ENCODE results near the gene SH3TC2. TPM values are rescaled to one million over a fixed set of nuclear protein-coding genes. Genes with fewer than 3 reads are reported as not detected.

SH3TC2 gene
- total and polyA plus RNA-seq, 2 donors (not counting 1 experiment from before 2014, with no cell fraction given), result not detected

DNA sequence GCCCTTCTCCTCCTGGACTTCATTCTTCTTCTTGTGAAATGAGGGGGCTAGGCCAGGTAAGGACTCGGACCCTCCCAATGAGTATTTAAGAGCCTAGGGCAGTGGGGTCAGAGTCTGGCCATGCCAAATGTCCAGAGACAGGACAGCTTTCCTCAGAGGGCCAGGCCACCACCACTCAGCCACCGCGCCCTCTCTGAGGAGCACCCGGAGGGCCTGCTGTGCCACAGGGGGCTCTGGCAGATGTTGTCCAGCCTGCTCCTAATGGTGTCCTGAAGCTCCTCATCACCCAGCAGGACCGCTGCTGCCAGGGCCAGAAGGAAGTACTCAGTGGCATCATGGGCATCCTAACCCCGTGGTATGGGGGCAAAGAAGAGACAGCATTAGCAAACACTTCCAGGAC, 58.3 kb downstream of the SH3TC2 start:
- no peaks in the 10 kb centered on the region for H3K4me1 Mint-ChIP-seq
- intact Hi-C loops (cut with micrococcal nuclease), result no loop called here
- no peak for ATAC-seq (ENCODE audit: low read depth)

More for the DNA sequence above, 58.3 kb downstream of the SH3TC2 start:
- H3K27ac Mint-ChIP-seq, result no peak overlapping the region
- ChIA-PET CTCF (interaction anchor here (1.6 to 10.0 kb wide), 3 partner anchors 17 to 273 kb away, joined by 3 to 172 read pairs (median 6); no protein-coding TSS in a partner anchor), POLR2A (no interaction called here)
- no peak overlapping the region for H3K4me3 ChIP-seq (ENCODE audit: control extremely low read depth in 1 of 5, extremely low read depth in 1 of 5, insufficient read depth in 1 of 5, low read depth in 2 of 5, low read length in 4 of 5)
- 87% methylated on average over 5 of the region's 6 CpGs for WGBS (ENCODE audit: insufficient coverage)
- H3K9me3 ChIP-seq (ENCODE audit: control extremely low read depth in 1 of 3, control insufficient read depth in 2 of 3, insufficient read depth in 1 of 3, low read length in 2 of 3), result no peaks in the 10 kb centered on the region
- H3K79me2 ChIP-seq (ENCODE audit: control insufficient read depth, insufficient read depth, low read length), result no peaks in the 10 kb centered on the region
- no peak overlapping the region for H2AFZ ChIP-seq (ENCODE audit: insufficient read depth, low read depth, low read length, poor library complexity, severe bottlenecking)
- no peak for DNase-seq
- H3K9ac ChIP-seq (ENCODE audit: low read length), result no peak overlapping the region
- TF ChIP-seq, protein P1, sequence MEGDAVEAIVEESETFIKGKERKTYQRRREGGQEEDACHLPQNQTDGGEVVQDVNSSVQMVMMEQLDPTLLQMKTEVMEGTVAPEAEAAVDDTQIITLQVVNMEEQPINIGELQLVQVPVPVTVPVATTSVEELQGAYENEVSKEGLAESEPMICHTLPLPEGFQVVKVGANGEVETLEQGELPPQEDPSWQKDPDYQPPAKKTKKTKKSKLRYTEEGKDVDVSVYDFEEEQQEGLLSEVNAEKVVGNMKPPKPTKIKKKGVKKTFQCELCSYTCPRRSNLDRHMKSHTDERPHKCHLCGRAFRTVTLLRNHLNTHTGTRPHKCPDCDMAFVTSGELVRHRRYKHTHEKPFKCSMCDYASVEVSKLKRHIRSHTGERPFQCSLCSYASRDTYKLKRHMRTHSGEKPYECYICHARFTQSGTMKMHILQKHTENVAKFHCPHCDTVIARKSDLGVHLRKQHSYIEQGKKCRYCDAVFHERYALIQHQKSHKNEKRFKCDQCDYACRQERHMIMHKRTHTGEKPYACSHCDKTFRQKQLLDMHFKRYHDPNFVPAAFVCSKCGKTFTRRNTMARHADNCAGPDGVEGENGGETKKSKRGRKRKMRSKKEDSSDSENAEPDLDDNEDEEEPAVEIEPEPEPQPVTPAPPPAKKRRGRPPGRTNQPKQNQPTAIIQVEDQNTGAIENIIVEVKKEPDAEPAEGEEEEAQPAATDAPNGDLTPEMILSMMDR (IDR thresholded peaks at IDR 0.05), result no peak
- TF ChIP-seq EZH2 (IDR thresholded peaks at IDR 0.05; ENCODE audit: borderline replicate concordance, insufficient read depth, low read depth, low read length, poor library complexity, severe bottlenecking), result no peak
- no peak overlapping the region for H3K4me3 Mint-ChIP-seq
- no peaks in the 10 kb centered on the region for H3K36me3 ChIP-seq (replicated peaks in 1 of 2; ENCODE audit: control extremely low read depth in 1 of 2, control insufficient read depth in 1 of 2, extremely low read depth in 1 of 2, insufficient read depth in 2 of 2, low read length in 1 of 2)
- H3K4me2 ChIP-seq (replicated peaks; ENCODE audit: low read depth, low read length, poor library complexity, severe bottlenecking), result no peak overlapping the region
- H3K27me3 Mint-ChIP-seq, result peaks cover 23% of the 10 kb centered on the region
- H3K27me3 ChIP-seq (replicated peaks in 1 of 4; ENCODE audit: control extremely low read depth in 1 of 4, control insufficient read depth in 3 of 4, insufficient read depth in 4 of 4, low read length in 3 of 4), result no peaks in the 10 kb centered on the region
- H4K20me1 ChIP-seq (ENCODE audit: control insufficient read depth, insufficient read depth, low read length, poor library complexity, severe bottlenecking), result no peaks in the 10 kb centered on the region
- no peaks in the 10 kb centered on the region for H3K9me3 Mint-ChIP-seq (ENCODE audit: insufficient read depth)
- no peaks in the 10 kb centered on the region for H3K4me1 ChIP-seq (ENCODE audit: control insufficient read depth in 2 of 2, insufficient read depth in 2 of 2, low read length in 2 of 2)
- no peak overlapping the region for H3K27ac ChIP-seq (ENCODE audit: low read length in 2 of 2)

Measured in B cell (primary cell).